HCT116 (cell line): ENCODE results near the gene SCAND1. TPM values are rescaled to one million over a fixed set of nuclear protein-coding genes. Genes with fewer than 3 reads are reported as not detected.
A peak's percentile ranks its signal among the peaks of the same experiment; 100 is the strongest.

ENCODE experiments used
- ATAC-seq: fragments of 200-7000 bp; cut with Tn5 transposase; 2 replicates; pipeline ENCODE4 v1.9.1; 2020; ENCODE audit warnings: mild to moderate bottlenecking, moderate library complexity
- BruUV-seq: library from RNA; stranded (reverse); fragments of 400-500 nt; replicated peaks from 2 replicates; lab custom pipeline; 2021; lab: Mats Ljungman, UMichigan
- CTCF ChIA-PET: fragments of 300-600 bp; sonication (Branson Sonifier 250); formaldehyde crosslinking; loops from one replicate; lab custom pipeline; 2021; ENCODE audit warnings: antibody characterized with exemption; lab: Charles Lee
- POLR2A ChIA-PET: fragments of 300-600, 350-600 bp; sonication (Branson Sonifier 250); formaldehyde crosslinking; loops from one replicate; lab custom pipeline; 2021; ENCODE audit warnings: antibody characterized with exemption; lab: Charles Lee
- RAD21 ChIA-PET, 2 experiments: fragments of 300-600 bp; sonication (Branson Sonifier 250); formaldehyde crosslinking; loops; one replicate each; lab custom pipeline; 2023; ENCODE audit warnings: low total read pairs in 2 of 2; ENCODE audit not compliant: uncharacterized antibody in 2 of 2, unreplicated experiment in 2 of 2, low non-redundant PET in 1 of 2; lab: Charles Lee
- DNase-seq: peaks from one replicate; pipeline ENCODE4 v3.0.0-alpha.2; 2010; ENCODE audit warnings: low read depth, low spot score
- H2AFZ ChIP-seq: fragments of 200-600 bp; shearing (Covaris generic), sonication (generic); 2 replicates; pipeline ENCODE4 v1.6.1; 2017; ENCODE audit warnings: low read depth, mixed run types, mixed read lengths, antibody characterized with exemption, low read length; ENCODE audit not compliant: poor library complexity, severe bottlenecking
- H3K27ac ChIP-seq: 2 replicates; pipeline ENCODE4 v1.5.1; 2012; ENCODE audit warnings: low read depth, low read length
- H3K27me3 ChIP-seq: fragments of 200-600 bp; sonication (generic); 2 replicates; pipeline ENCODE4 v1.6.1; 2016; ENCODE audit warnings: mixed run types, low read length, mixed read lengths; ENCODE audit not compliant: insufficient read depth
- H3K36me3 ChIP-seq, 2 experiments: fragments of 200-500 bp in 1 of 2; fragments of 200-600 bp in 1 of 2; sonication (Bioruptor generic) in 1 of 2; sonication (generic) in 1 of 2; 2 replicates each; pipeline versions ENCODE4 v1.5.1 to v1.6.1; 2014 to 2016; ENCODE audit warnings: low read length in 2 of 2, inconsistent platforms in 1 of 2, mixed read lengths in 1 of 2, mixed run types in 1 of 2; ENCODE audit not compliant: insufficient read depth in 2 of 2, control insufficient read depth in 1 of 2
- H3K4me1 ChIP-seq, 2 experiments: fragments of 200-600 bp in 1 of 2; sonication (generic) in 1 of 2; 2 replicates each; pipeline versions ENCODE4 v1.5.1 to v1.6.1; 2012 to 2017; ENCODE audit warnings: low read length in 2 of 2, inconsistent platforms in 1 of 2, mild to moderate bottlenecking in 1 of 2, mixed read lengths in 1 of 2, mixed run types in 1 of 2, moderate library complexity in 1 of 2; ENCODE audit not compliant: insufficient read depth in 2 of 2, control insufficient read depth in 1 of 2
- H3K4me2 ChIP-seq: fragments of 200-600 bp; sonication (generic); 2 replicates; pipeline ENCODE4 v1.6.1; 2017; ENCODE audit warnings: mixed run types, low read length, mixed read lengths
- H3K4me3 ChIP-seq, 2 experiments: fragments of 200-600 bp in 1 of 2; sonication (generic) in 1 of 2; replicated peaks in 1 of 2; 2 replicates each; pipeline ENCODE4 v1.5.1; 2011 to 2016; ENCODE audit warnings: low read length in 2 of 2, control low read depth in 1 of 2, low read depth in 1 of 2, mild to moderate bottlenecking in 1 of 2, mixed read lengths in 1 of 2, mixed run types in 1 of 2
- H3K79me2 ChIP-seq: fragments of 200-600 bp; sonication (generic); 2 replicates; pipeline ENCODE4 v1.6.1; 2017; ENCODE audit warnings: mild to moderate bottlenecking, mixed run types, low read length, moderate library complexity, mixed read lengths; ENCODE audit not compliant: insufficient read depth
- H3K9ac ChIP-seq: fragments of 200-600 bp; sonication (generic); 2 replicates; pipeline ENCODE4 v1.6.1; 2016; ENCODE audit warnings: low read length, mixed read lengths
- H3K9me2 ChIP-seq: fragments of 200-600 bp; sonication (generic), shearing (Covaris generic); 2 replicates; pipeline ENCODE4 v1.6.1; 2017; ENCODE audit warnings: mixed run types, mild to moderate bottlenecking, moderate library complexity; ENCODE audit not compliant: insufficient read depth
- H3K9me3 ChIP-seq, 2 experiments: fragments of 200-500 bp in 1 of 2; fragments of 200-600 bp in 1 of 2; sonication (Bioruptor generic) in 1 of 2; sonication (generic) in 1 of 2; 2 replicates each; pipeline ENCODE4 v1.6.1; 2014 to 2017; ENCODE audit warnings: low read length in 2 of 2, mixed read lengths in 2 of 2, inconsistent platforms in 1 of 2, low read depth in 1 of 2, mild to moderate bottlenecking in 1 of 2, mixed run types in 1 of 2, moderate library complexity in 1 of 2; ENCODE audit not compliant: control insufficient read depth in 1 of 2, insufficient read depth in 1 of 2
- H4K20me1 ChIP-seq: fragments of 200-600 bp; sonication (generic), shearing (Covaris generic); 2 replicates; pipeline ENCODE4 v1.6.1; 2017; ENCODE audit warnings: mixed run types, mild to moderate bottlenecking, moderate library complexity; ENCODE audit not compliant: insufficient read depth
- RAD21 ChIP-seq: IDR thresholded peaks from 2 replicates; pipeline ENCODE4 v1.6.1; 2012; ENCODE audit warnings: low read depth, mild to moderate bottlenecking
- TCF7L2 ChIP-seq: IDR thresholded peaks from 2 replicates; pipeline ENCODE4 v1.7.0; 2011; ENCODE audit warnings: borderline replicate concordance, inconsistent platforms; ENCODE audit not compliant: insufficient read depth, insufficient read length; ENCODE audit errors: extremely low read depth
- ZFX ChIP-seq: fragments of 450-650 bp; IDR thresholded peaks from 2 replicates; pipeline ENCODE4 v1.6.1; 2017
- intact Hi-C: fragments of 100-400 bp; cut with micrococcal nuclease; formaldehyde crosslinking; loops from 2 replicates; pipeline ENCODE4 v1.10.0; 2022
- total RNA-seq: library from RNA; stranded (reverse); gene quantifications from one replicate; pipeline ENCODE4 v1.2.1, GENCODE V29; 2021; ENCODE audit not compliant: unreplicated experiment
- TF ChIP-seq, protein P1 (sequence below), 3 experiments: fragments of 200-600 bp in 1 of 3; sonication (generic) in 1 of 3; IDR thresholded peaks in 2 of 3; conservative IDR thresholded peaks in 1 of 3; 2 replicates each; pipeline ENCODE4 v1.5.1; 2012 to 2017; ENCODE audit warnings: low read depth in 2 of 3, low read length in 2 of 3, antibody characterized with exemption in 1 of 3, borderline replicate concordance in 1 of 3, control low read depth in 1 of 3, mild to moderate bottlenecking in 1 of 3, mixed read lengths in 1 of 3, mixed run types in 1 of 3, moderate library complexity in 1 of 3; ENCODE audit not compliant: insufficient read depth in 1 of 3
- TF ChIP-seq, protein P2 (sequence below): IDR thresholded peaks from 2 replicates; pipeline ENCODE4 v1.6.1; 2012; ENCODE audit warnings: low read depth

Gene SCAND1
- total RNA-seq, 1 experiment from 2014 or later: 46.2 TPM

DNA sequence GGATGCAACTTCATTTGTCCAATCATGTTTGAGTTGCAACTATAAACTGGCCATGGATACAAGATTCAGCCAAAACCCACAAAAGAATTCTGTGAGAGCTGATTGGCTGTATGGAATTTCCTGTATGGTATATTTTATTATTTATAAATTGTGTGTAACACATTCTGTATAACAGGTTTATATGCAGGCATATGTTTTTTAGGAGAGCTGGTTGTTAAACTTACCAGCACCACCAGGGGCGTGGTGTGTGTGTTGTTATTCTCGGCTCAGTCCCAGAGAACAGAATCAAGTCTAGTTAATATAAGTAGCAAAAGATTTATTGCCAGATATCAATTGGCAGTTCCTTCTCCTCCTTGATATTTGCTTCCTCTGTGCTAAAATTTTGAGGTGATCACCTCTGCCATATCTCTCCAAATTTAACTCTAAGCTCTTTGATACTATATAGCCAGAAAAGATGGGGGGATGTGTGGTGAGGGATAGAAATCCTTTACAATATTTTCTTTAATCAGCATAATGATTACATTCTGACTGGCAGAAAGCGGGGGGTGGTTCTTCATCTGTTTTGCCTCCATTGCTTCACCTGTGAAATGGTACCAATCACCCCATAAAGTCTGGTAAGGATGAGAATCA is 37.0 kb upstream of the SCAND1 start:
- BruUV-seq: no TSS peak
- Histone ChIP-seq H3K4me3 (no peak overlapping the region), H3K4me1 (peaks cover 2 to 23% of the 10 kb centered on the region in 2 experiments; a peak in 3 of 4 replicates), H3K27me3 (no peaks in the 10 kb centered on the region), H4K20me1 (no peaks in the 10 kb centered on the region), H3K79me2 (no peaks in the 10 kb centered on the region), H2AFZ (peak overlapping the region; percentile 62), H3K9ac (no peak overlapping the region), H3K36me3 (no peaks in the 10 kb centered on the region), H3K27ac (no peak overlapping the region), H3K9me2 (no peaks in the 10 kb centered on the region), H3K9me3 (no peaks in the 10 kb centered on the region), H3K4me2 (peak overlapping the region; percentile 19; the same call in 1 of the 2 replicates)
- CTCF ChIA-PET: interaction anchor here (0.5 to 11.9 kb wide), 17 partner anchors 10 to 438 kb away, joined by 3 to 442 read pairs (median 4); partner anchors contain the start of gene SCAND1
- POLR2A ChIA-PET: interaction anchor here (1.1 to 1.5 kb wide), 4 partner anchors 34 to 249 kb away, joined by 3 to 7 read pairs (median 4); partner anchors contain the start of genes RBM39 and SCAND1
- DNase-seq (peak; percentile 22), ATAC-seq (peak; percentile 53)
- intact Hi-C loops: loop anchor here (5.0 kb wide), 1 partner anchor 446 kb away; no protein-coding TSS in a partner anchor
- TF ChIP-seq, protein P1, sequence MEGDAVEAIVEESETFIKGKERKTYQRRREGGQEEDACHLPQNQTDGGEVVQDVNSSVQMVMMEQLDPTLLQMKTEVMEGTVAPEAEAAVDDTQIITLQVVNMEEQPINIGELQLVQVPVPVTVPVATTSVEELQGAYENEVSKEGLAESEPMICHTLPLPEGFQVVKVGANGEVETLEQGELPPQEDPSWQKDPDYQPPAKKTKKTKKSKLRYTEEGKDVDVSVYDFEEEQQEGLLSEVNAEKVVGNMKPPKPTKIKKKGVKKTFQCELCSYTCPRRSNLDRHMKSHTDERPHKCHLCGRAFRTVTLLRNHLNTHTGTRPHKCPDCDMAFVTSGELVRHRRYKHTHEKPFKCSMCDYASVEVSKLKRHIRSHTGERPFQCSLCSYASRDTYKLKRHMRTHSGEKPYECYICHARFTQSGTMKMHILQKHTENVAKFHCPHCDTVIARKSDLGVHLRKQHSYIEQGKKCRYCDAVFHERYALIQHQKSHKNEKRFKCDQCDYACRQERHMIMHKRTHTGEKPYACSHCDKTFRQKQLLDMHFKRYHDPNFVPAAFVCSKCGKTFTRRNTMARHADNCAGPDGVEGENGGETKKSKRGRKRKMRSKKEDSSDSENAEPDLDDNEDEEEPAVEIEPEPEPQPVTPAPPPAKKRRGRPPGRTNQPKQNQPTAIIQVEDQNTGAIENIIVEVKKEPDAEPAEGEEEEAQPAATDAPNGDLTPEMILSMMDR (IDR thresholded peaks at IDR 0.05 in 2 of 3, conservative IDR thresholded peaks at IDR 0.05 in 1 of 3; ENCODE audit: borderline replicate concordance in 1 of 3, insufficient read depth in 1 of 3, low read depth in 2 of 3, low read length in 2 of 3): peak; percentile 18 to 70 (median 57); a peak in 5 of 6 replicates
- TF ChIP-seq ZFX: no peak
- peak; percentile 25 for TF ChIP-seq RAD21
- no peak for TF ChIP-seq TCF7L2
- TF ChIP-seq, protein P2, sequence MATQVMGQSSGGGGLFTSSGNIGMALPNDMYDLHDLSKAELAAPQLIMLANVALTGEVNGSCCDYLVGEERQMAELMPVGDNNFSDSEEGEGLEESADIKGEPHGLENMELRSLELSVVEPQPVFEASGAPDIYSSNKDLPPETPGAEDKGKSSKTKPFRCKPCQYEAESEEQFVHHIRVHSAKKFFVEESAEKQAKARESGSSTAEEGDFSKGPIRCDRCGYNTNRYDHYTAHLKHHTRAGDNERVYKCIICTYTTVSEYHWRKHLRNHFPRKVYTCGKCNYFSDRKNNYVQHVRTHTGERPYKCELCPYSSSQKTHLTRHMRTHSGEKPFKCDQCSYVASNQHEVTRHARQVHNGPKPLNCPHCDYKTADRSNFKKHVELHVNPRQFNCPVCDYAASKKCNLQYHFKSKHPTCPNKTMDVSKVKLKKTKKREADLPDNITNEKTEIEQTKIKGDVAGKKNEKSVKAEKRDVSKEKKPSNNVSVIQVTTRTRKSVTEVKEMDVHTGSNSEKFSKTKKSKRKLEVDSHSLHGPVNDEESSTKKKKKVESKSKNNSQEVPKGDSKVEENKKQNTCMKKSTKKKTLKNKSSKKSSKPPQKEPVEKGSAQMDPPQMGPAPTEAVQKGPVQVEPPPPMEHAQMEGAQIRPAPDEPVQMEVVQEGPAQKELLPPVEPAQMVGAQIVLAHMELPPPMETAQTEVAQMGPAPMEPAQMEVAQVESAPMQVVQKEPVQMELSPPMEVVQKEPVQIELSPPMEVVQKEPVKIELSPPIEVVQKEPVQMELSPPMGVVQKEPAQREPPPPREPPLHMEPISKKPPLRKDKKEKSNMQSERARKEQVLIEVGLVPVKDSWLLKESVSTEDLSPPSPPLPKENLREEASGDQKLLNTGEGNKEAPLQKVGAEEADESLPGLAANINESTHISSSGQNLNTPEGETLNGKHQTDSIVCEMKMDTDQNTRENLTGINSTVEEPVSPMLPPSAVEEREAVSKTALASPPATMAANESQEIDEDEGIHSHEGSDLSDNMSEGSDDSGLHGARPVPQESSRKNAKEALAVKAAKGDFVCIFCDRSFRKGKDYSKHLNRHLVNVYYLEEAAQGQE: no peak
- RAD21 ChIA-PET: interaction anchor here (1.0 to 2.3 kb wide), 3 partner anchors 147 to 208 kb away, joined by 3 to 10 read pairs (median 6); no protein-coding TSS in a partner anchor
